ENCODE results near the gene CDK10. TPM values are rescaled to one million over a fixed set of nuclear protein-coding genes. Genes with fewer than 3 reads are reported as not detected.
A peak's percentile ranks its signal among the peaks of the same experiment; 100 is the strongest.

The CDK10 gene
- total RNA-seq, 4 donors from 2014 or later = 32.6 to 93.6 (median 65.7) TPM

GRCh38 chr16:89717688-89718505 is 31.4 kb downstream of the CDK10 start:
- Histone ChIP-seq H3K36me3 (peaks cover 0 to 22% (median 0%) of the 10 kb centered on the region in 3 donors), H3K9me3 (no peaks in the 10 kb centered on the region), H3K27ac (no peak overlapping the region), H3K4me1 (peaks cover 3 to 29% (median 19%) of the 10 kb centered on the region in 4 donors), H3K27me3 (no peaks in the 10 kb centered on the region), H3K4me3 (no peak overlapping the region)
- TF ChIP-seq EP300 (IDR thresholded peaks at IDR 0.05) (no peak), CTCF (IDR thresholded peaks at IDR 0.05) (no peak), POLR2A (IDR thresholded peaks at IDR 0.05) (no peak)
- DNase-seq (ENCODE audit: low spot score in 2 of 2) = no peak
- WGBS, 2 donors = 73 to 78% methylated on average over 24 of the region's 24 CpGs

DNA sequence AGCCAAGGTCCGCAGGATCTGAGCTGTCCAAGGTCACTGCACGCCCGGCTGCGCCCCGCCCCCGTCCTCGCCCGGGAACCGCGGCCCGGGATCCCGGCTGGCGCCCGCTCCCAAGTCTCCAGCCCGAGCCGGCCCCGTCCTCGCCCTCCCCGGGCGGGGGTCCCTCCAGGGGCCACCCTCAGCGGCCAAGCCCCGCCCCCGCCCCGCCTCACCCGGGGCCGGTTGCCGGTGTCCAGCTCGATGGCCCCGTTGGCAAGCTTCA is 34.0 kb downstream of the CDK10 start:
- TF ChIP-seq EP300 (IDR thresholded peaks at IDR 0.05) (no peak), CTCF (IDR thresholded peaks at IDR 0.05) (no peak), POLR2A (IDR thresholded peaks at IDR 0.05) (no peak)
- Histone ChIP-seq H3K27me3 (no peaks in the 10 kb centered on the region), H3K36me3 (peaks cover 0 to 38% (median 0%) of the 10 kb centered on the region in 3 donors), H3K27ac (peak overlapping the region; percentile 92 to 99 (median 96)), H3K9me3 (no peaks in the 10 kb centered on the region), H3K4me1 (peaks cover 6 to 55% (median 35%) of the 10 kb centered on the region in 4 donors), H3K4me3 (peak overlapping the region; percentile 70 to 98 (median 81))
- DNase-seq (ENCODE audit: low spot score in 2 of 2) = no peak
- WGBS, 2 donors = 0% methylated on average over 5 of the region's 29 CpGs; no CpG with 5 or more reads in 1 of the 2 donors

DNA sequence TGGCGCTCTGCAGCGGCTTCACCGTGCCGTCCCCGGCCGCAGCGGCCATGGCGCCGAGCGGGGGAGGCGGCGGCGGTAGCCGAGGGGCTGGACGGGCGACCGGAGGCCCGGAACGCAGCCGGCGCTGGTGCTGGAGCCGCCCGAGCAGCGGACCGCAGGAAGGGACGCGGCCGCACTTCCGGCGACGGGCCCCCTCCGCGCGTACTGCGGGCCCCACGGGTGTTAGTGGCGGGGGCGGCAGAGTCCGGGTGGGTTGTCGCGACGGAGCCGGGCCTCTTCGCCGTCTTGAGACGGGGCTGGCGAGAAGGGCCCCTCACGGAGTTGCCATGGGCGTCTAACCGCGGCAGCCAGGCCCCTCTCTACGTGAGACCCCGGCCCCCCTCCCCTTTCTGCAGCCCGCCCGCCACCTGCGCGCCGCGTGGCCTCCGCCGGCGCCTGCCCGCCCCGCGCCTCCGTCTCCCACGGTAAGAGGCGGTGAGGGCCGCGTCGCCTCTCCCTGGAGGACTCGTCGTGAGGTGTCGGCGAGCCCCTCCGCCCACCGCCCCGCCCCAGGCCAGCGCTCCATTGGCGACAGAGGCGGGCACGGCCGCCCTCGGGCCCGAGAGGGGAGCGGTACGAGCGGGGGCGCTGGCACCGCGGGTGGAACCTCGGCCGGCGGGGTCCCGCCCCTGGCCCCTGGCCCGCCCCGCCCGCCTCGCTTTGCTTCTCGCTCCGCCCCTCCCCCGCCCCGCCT is 34.5 kb downstream of the CDK10 start, which contains the start of the genes VPS9D1 and ZNF276:
Gene VPS9D1, minus strand, starts transcription at position 86 of the 733 bp plus-strand sequence. Its CDS starts 37 bp downstream, at position 49.
Gene ZNF276, plus strand, starts transcription at position 725 of the 733 bp plus-strand sequence. CDS start 104 bp downstream, outside the sequence.
- Histone ChIP-seq H3K36me3 (peaks cover 0 to 38% (median 0%) of the 10 kb centered on the region in 3 donors), H3K9me3 (no peaks in the 10 kb centered on the region), H3K27ac (peak within 1 kb of the TSS; percentile 92 to 99 (median 96)), H3K27me3 (no peaks in the 10 kb centered on the region), H3K4me3 (peak within 1 kb of the TSS; percentile 70 to 98 (median 81)), H3K4me1 (peaks cover 6 to 60% (median 35%) of the 10 kb centered on the region in 4 donors)
- 1% methylated on average over 14 to 47 of the region's 103 CpGs for WGBS, 2 donors
- TF ChIP-seq POLR2A (IDR thresholded peaks at IDR 0.05) = peak; percentile 31 to 38
- peak in 1 of 5 experiments; percentile 12 for TF ChIP-seq CTCF (IDR thresholded peaks at IDR 0.05)
- TF ChIP-seq EP300 (IDR thresholded peaks at IDR 0.05) = peak in 1 of 2 donors; percentile 66
- DNase-seq (ENCODE audit: low spot score in 2 of 2) = peak; percentile 65 to 71

- H3K27ac ChIP-seq = peak overlapping the region; percentile 92 to 99 (median 96)
- peaks cover 6 to 60% (median 35%) of the 10 kb centered on the region in 4 donors for H3K4me1 ChIP-seq
- DNase-seq (ENCODE audit: low spot score in 2 of 2) = no peak
- no peaks in the 10 kb centered on the region for H3K9me3 ChIP-seq
- TF ChIP-seq CTCF (IDR thresholded peaks at IDR 0.05) (no peak), POLR2A (IDR thresholded peaks at IDR 0.05) (peak in 1 of 2 donors; percentile 9)
- H3K4me3 ChIP-seq = peak overlapping the region; percentile 70 to 98 (median 81)
- 0 to 1% methylated on average over 14 to 59 of the region's 112 CpGs for WGBS, 2 donors
- H3K36me3 ChIP-seq = peaks cover 0 to 38% (median 4%) of the 10 kb centered on the region in 3 donors
- no peaks in the 10 kb centered on the region for H3K27me3 ChIP-seq
Observed at GRCh38 chr16:89721546-89722391, 35.3 kb downstream of the CDK10 start.

Data from tibial nerve (tissue), 4 donors.